ENCODE data around the gene PSMF1.

- TF ChIP-seq POLR2A (IDR thresholded peaks at IDR 0.05; ENCODE audit: low read depth): no peak
- no peak for TF ChIP-seq POLR2AphosphoS5 (IDR thresholded peaks at IDR 0.05)
- no peak for TF ChIP-seq CTCF (IDR thresholded peaks at IDR 0.05)
- TF ChIP-seq EP300 (IDR thresholded peaks at IDR 0.05): no peak
Measured at GRCh38 chr20:1204113-1204512, 85.7 kb downstream of the PSMF1 start.
